Panc1 (cell line): ENCODE data around the gene NAP1L5. TPM values are rescaled to one million over a fixed set of nuclear protein-coding genes. Genes with fewer than 3 reads are reported as not detected.

ENCODE experiments used
- ATAC-seq: fragments of 200-7000 bp; cut with Tn5 transposase; 2 replicates; pipeline ENCODE4 v1.9.1; 2020; ENCODE audit warnings: mild to moderate bottlenecking, moderate library complexity
- BruUV-seq: library from RNA; stranded (reverse); fragments of 400-500 nt; replicated peaks from 2 replicates; lab custom pipeline; 2021; lab: Mats Ljungman, UMichigan
- CTCF ChIA-PET: fragments of 300-600 bp; sonication (Branson Sonifier 250); formaldehyde crosslinking; loops from one replicate; lab custom pipeline; 2022; ENCODE audit warnings: antibody characterized with exemption; lab: Charles Lee
- POLR2A ChIA-PET: fragments of 300-600 bp; sonication (Branson Sonifier 250); formaldehyde crosslinking; loops from one replicate; lab custom pipeline; 2022; ENCODE audit warnings: antibody characterized with exemption; lab: Charles Lee
- DNase-seq: peaks from one replicate; pipeline ENCODE4 v3.0.0-alpha.2; 2010; ENCODE audit warnings: low read depth, low spot score
- H3K27ac ChIP-seq: 2 replicates; pipeline ENCODE4 v1.5.1; 2011; ENCODE audit warnings: mild to moderate bottlenecking, low read length, inconsistent platforms
- H3K27me3 ChIP-seq: fragments of 200-500 bp; sonication (Bioruptor generic); 2 replicates; pipeline ENCODE4 v1.6.0; 2014; ENCODE audit warnings: low read length, inconsistent platforms; ENCODE audit not compliant: control insufficient read depth, insufficient read depth
- H3K36me3 ChIP-seq: fragments of 200-500 bp; sonication (Bioruptor generic); 2 replicates; pipeline ENCODE4 v1.5.1; 2014; ENCODE audit warnings: inconsistent platforms, mild to moderate bottlenecking, low read length, moderate library complexity; ENCODE audit not compliant: control insufficient read depth, insufficient read depth
- H3K4me1 ChIP-seq: 2 replicates; pipeline ENCODE4 v1.5.1; 2011; ENCODE audit warnings: inconsistent platforms, mild to moderate bottlenecking, low read length, moderate library complexity; ENCODE audit not compliant: control insufficient read depth, insufficient read depth
- H3K4me3 ChIP-seq, 2 experiments: 2 replicates each; pipeline ENCODE4 v1.5.1; 2011 to 2012; ENCODE audit warnings: low read depth in 2 of 2, low read length in 2 of 2, mild to moderate bottlenecking in 2 of 2, inconsistent platforms in 1 of 2, moderate library complexity in 1 of 2
- H3K9me3 ChIP-seq: fragments of 200-500 bp; sonication (Bioruptor generic); 2 replicates; pipeline ENCODE4 v1.5.1; 2014; ENCODE audit warnings: low read depth, mild to moderate bottlenecking, inconsistent platforms, low read length, moderate library complexity; ENCODE audit not compliant: control insufficient read depth, insufficient read depth
- CTCF ChIP-seq: fragments of 450-650 bp; IDR thresholded peaks from 2 replicates; pipeline ENCODE4 v1.5.1; 2017; ENCODE audit warnings: mild to moderate bottlenecking
- POLR2AphosphoS5 ChIP-seq: IDR thresholded peaks from 2 replicates; pipeline ENCODE4 v1.6.1; 2012; ENCODE audit warnings: mild to moderate bottlenecking, low read depth, low read length, moderate library complexity
- REST ChIP-seq, 2 experiments: IDR thresholded peaks; 2 replicates each; pipeline ENCODE4 v1.6.1; 2011 to 2012; ENCODE audit warnings: low read depth in 2 of 2, control low read depth in 1 of 2, low read length in 1 of 2, mild to moderate bottlenecking in 1 of 2, moderate library complexity in 1 of 2; ENCODE audit not compliant: insufficient read depth in 1 of 2
- SIN3A ChIP-seq: IDR thresholded peaks from 2 replicates; pipeline ENCODE4 v1.6.1; 2012; ENCODE audit warnings: low read depth, mild to moderate bottlenecking, low read length, moderate library complexity, borderline replicate concordance; ENCODE audit not compliant: insufficient read depth
- TCF7L2 ChIP-seq: IDR thresholded peaks from 2 replicates; pipeline ENCODE4 v1.6.1; 2011; ENCODE audit warnings: mild to moderate bottlenecking, low read depth, low read length, inconsistent platforms
- in situ Hi-C: cut with HindIII; loops from 2 replicates; pipeline ENCODE4 v1.10.0; 2016; ENCODE audit warnings: low sequenced_read_pairs, low pct_unique_long_range_greater_than_20kb
- intact Hi-C: fragments of 100-400 bp; cut with micrococcal nuclease; formaldehyde crosslinking; loops from one replicate; pipeline ENCODE4 v1.10.0; 2022; ENCODE audit not compliant: unreplicated experiment
- total RNA-seq: library from RNA; stranded (reverse); gene quantifications from one replicate; pipeline ENCODE4 v1.2.1, GENCODE V29; 2021; ENCODE audit not compliant: unreplicated experiment

Gene NAP1L5
- total RNA-seq, 1 experiment from 2014 or later = 0.67 TPM

- no TSS peak for BruUV-seq
- POLR2A ChIA-PET = no interaction called here
- no peaks in the 10 kb centered on the region for H3K36me3 ChIP-seq
Observed at GRCh38 chr4:88728146-88728545, 30.5 kb upstream of the NAP1L5 start.

GRCh38 chr4:88725986-88726385 is 28.4 kb upstream of the NAP1L5 start:
- DNase-seq (no peak), ATAC-seq (no peak)
- BruUV-seq = no TSS peak
- Histone ChIP-seq H3K27ac (no peak overlapping the region), H3K27me3 (no peaks in the 10 kb centered on the region), H3K4me3 (no peak overlapping the region), H3K4me1 (no peaks in the 10 kb centered on the region), H3K9me3 (no peaks in the 10 kb centered on the region), H3K36me3 (no peaks in the 10 kb centered on the region)
- in situ Hi-C loops = no loop called here
- CTCF ChIA-PET = no interaction called here
- POLR2A ChIA-PET = no interaction called here
- TF ChIP-seq SIN3A (no peak), TCF7L2 (no peak), REST (IDR thresholded peaks at IDR 0.05; ENCODE audit: insufficient read depth in 1 of 2, low read depth in 2 of 2, low read length in 1 of 2) (no peak), POLR2AphosphoS5 (no peak)
- intact Hi-C loops = no loop called here

More at GRCh38 chr4:88728146-88728545, 30.5 kb upstream of the NAP1L5 start:
- TF ChIP-seq CTCF (no peak), TCF7L2 (no peak), REST (IDR thresholded peaks at IDR 0.05; ENCODE audit: insufficient read depth in 1 of 2, low read depth in 2 of 2, low read length in 1 of 2) (no peak), SIN3A (no peak), POLR2AphosphoS5 (no peak)
- intact Hi-C loops = no loop called here
- in situ Hi-C loops = no loop called here
- CTCF ChIA-PET = no interaction called here
- ATAC-seq (no peak), DNase-seq (no peak)
- Histone ChIP-seq H3K27me3 (no peaks in the 10 kb centered on the region), H3K4me1 (no peaks in the 10 kb centered on the region), H3K27ac (no peak overlapping the region), H3K9me3 (no peaks in the 10 kb centered on the region), H3K4me3 (no peak overlapping the region)
